SK-N-SH (cell line): ENCODE measurements around the gene AVPR1A. TPM values are rescaled to one million over a fixed set of nuclear protein-coding genes. Genes with fewer than 3 reads are reported as not detected.

Experiments
- CTCF ChIA-PET: fragments of 300-600, 350-600 bp; formaldehyde crosslinking; extraction: SDS; loops from one replicate; lab custom pipeline; 2021; lab: Yijun Ruan, JAX
- POLR2A ChIA-PET: fragments of 350-600 bp; sonication (Branson Sonifier 250); formaldehyde crosslinking; extraction: SDS; loops from one replicate; lab custom pipeline; 2020; ENCODE audit warnings: antibody characterized with exemption, inconsistent platforms; lab: Yijun Ruan, JAX
- DNase-seq: peaks from one replicate; pipeline ENCODE4 v3.0.0; 2012
- H2AFZ ChIP-seq: fragments of 200-600 bp; sonication (generic); 2 replicates; pipeline ENCODE4 v1.8.1; 2016; ENCODE audit warnings: antibody characterized with exemption, mild to moderate bottlenecking, low read depth
- H3F3A ChIP-seq: fragments of 200-600 bp; sonication (generic); replicated peaks from 2 replicates; pipeline ENCODE3; 2016; ENCODE audit warnings: antibody characterized with exemption, mild to moderate bottlenecking; ENCODE audit not compliant: insufficient read depth
- H3K27ac ChIP-seq, 2 experiments: fragments of 200-500 bp in 1 of 2; fragments of 200-600 bp in 1 of 2; sonication (Bioruptor generic) in 1 of 2; sonication (generic), shearing (Covaris generic) in 1 of 2; 2 replicates each; pipeline versions ENCODE4 v1.5.1 to v1.6.1; 2014 to 2016; ENCODE audit warnings: low read depth in 2 of 2, inconsistent platforms in 1 of 2, low read length in 1 of 2, mild to moderate bottlenecking in 1 of 2, mixed read lengths in 1 of 2
- H3K27me3 ChIP-seq: fragments of 200-600 bp; sonication (generic), shearing (Covaris generic); 2 replicates; pipeline ENCODE4 v1.6.1; 2016; ENCODE audit warnings: mixed run types; ENCODE audit not compliant: insufficient read depth
- H3K36me3 ChIP-seq, 2 experiments: fragments of 200-500 bp in 1 of 2; fragments of 200-600 bp in 1 of 2; sonication (Bioruptor generic) in 1 of 2; sonication (generic) in 1 of 2; replicated peaks in 1 of 2; 2 replicates each; pipeline versions ENCODE3 to v1.5.1; 2014 to 2016; ENCODE audit warnings: low read length in 1 of 2, mild to moderate bottlenecking in 1 of 2; ENCODE audit not compliant: insufficient read depth in 2 of 2, control insufficient read depth in 1 of 2
- H3K4me1 ChIP-seq, 2 experiments: fragments of 200-500 bp in 1 of 2; fragments of 200-600 bp in 1 of 2; sonication (Bioruptor generic) in 1 of 2; sonication (generic), shearing (Covaris generic) in 1 of 2; 2 replicates each; pipeline versions ENCODE4 v1.5.1 to v1.6.1; 2014 to 2016; ENCODE audit warnings: low read depth in 1 of 2, low read length in 1 of 2, mixed run types in 1 of 2; ENCODE audit not compliant: insufficient read depth in 2 of 2, control insufficient read depth in 1 of 2
- H3K4me2 ChIP-seq: fragments of 200-600 bp; sonication (generic), shearing (Covaris generic); 2 replicates; pipeline ENCODE4 v1.6.1; 2017; ENCODE audit warnings: mixed run types
- H3K4me3 ChIP-seq, 2 experiments: fragments of 200-500 bp in 1 of 2; fragments of 200-600 bp in 1 of 2; sonication (Bioruptor generic) in 1 of 2; sonication (generic), shearing (Covaris generic) in 1 of 2; 2 replicates each; pipeline versions ENCODE4 v1.5.1 to v1.8.1; 2014 to 2016; ENCODE audit warnings: low read depth in 2 of 2, inconsistent platforms in 1 of 2, low read length in 1 of 2, mild to moderate bottlenecking in 1 of 2, mixed read lengths in 1 of 2, moderate library complexity in 1 of 2
- H3K79me2 ChIP-seq: fragments of 200-600 bp; sonication (generic); 2 replicates; pipeline ENCODE4 v1.8.1; 2017; ENCODE audit warnings: mild to moderate bottlenecking; ENCODE audit not compliant: insufficient read depth
- H3K9ac ChIP-seq: fragments of 200-600 bp; sonication (generic); 2 replicates; pipeline ENCODE4 v1.6.1; 2017; ENCODE audit warnings: mixed run types
- H3K9me2 ChIP-seq: fragments of 200-600 bp; sonication (generic); 2 replicates; pipeline ENCODE4 v1.6.1; 2017; ENCODE audit warnings: mixed run types
- H3K9me3 ChIP-seq: fragments of 200-600 bp; sonication (generic); 2 replicates; pipeline ENCODE4 v1.6.1; 2017; ENCODE audit warnings: mixed run types, mild to moderate bottlenecking, moderate library complexity
- H4K20me1 ChIP-seq: fragments of 200-600 bp; sonication (generic); 2 replicates; pipeline ENCODE4 v1.6.1; 2017; ENCODE audit warnings: mild to moderate bottlenecking, mixed run types; ENCODE audit not compliant: insufficient read depth
- EZH2phosphoT487 ChIP-seq: fragments of 200-600 bp; sonication (generic); IDR thresholded peaks from 2 replicates; pipeline ENCODE4 v1.6.1; 2017; ENCODE audit warnings: low read depth, mixed run types, mild to moderate bottlenecking, antibody characterized with exemption, moderate library complexity, borderline replicate concordance
- FOSL2 ChIP-seq: IDR thresholded peaks from 2 replicates; pipeline ENCODE4 v1.4.0; 2012; ENCODE audit warnings: low read depth, mild to moderate bottlenecking, moderate library complexity, borderline replicate concordance
- FOXJ3 ChIP-seq: sonication (generic); formaldehyde crosslinking; IDR thresholded peaks from 2 replicates; pipeline ENCODE4 v1.5.1; 2020; ENCODE audit warnings: mild to moderate bottlenecking, missing genetic modification reagents
- GABPA ChIP-seq: IDR thresholded peaks from 2 replicates; pipeline ENCODE4 v1.4.0; 2012; ENCODE audit warnings: low read depth, mild to moderate bottlenecking
- JUND ChIP-seq: IDR thresholded peaks from 2 replicates; pipeline ENCODE4 v1.4.0; 2012
- NFIC ChIP-seq: IDR thresholded peaks from 2 replicates; pipeline ENCODE4 v1.4.0; 2012; ENCODE audit warnings: borderline replicate concordance
- RAD21 ChIP-seq: IDR thresholded peaks from 2 replicates; pipeline ENCODE4 v1.6.1; 2012; ENCODE audit warnings: mild to moderate bottlenecking, low read length
- RCOR1 ChIP-seq: fragments of 150-350 bp; IDR thresholded peaks from 2 replicates; pipeline ENCODE4 v1.6.1; 2017; ENCODE audit warnings: antibody characterized with exemption, low read length
- SIN3A ChIP-seq: IDR thresholded peaks from 2 replicates; pipeline ENCODE4 v1.6.1; 2012; ENCODE audit warnings: low read depth, mild to moderate bottlenecking, low read length, moderate library complexity, borderline replicate concordance
- TCF12 ChIP-seq: IDR thresholded peaks from 2 replicates; pipeline ENCODE4 v1.4.0; 2012
- TEAD4 ChIP-seq: IDR thresholded peaks from 2 replicates; pipeline ENCODE4 v1.4.0; 2012; ENCODE audit warnings: mild to moderate bottlenecking, borderline replicate concordance; ENCODE audit not compliant: insufficient read depth
- ZBTB33 ChIP-seq: IDR thresholded peaks from 2 replicates; pipeline ENCODE4 v1.4.0; 2012; ENCODE audit warnings: low read depth, borderline replicate concordance
- WGBS: methylation state at CpG from one replicate; pipeline ENCODE4 v1.1.6; 2017; ENCODE audit warnings: low lambda C conversion rate; 5-methylcytosine and 5-hydroxymethylcytosine counted together
- polyA plus RNA-seq, 3 experiments: library from polyadenylated mRNA; depleted of rRNA; stranded (reverse); fragments of >200 nt; gene quantifications; 2 replicates each; pipeline ENCODE4 v1.2.3, GENCODE V29; 2012
- TF ChIP-seq, protein P1 (sequence below): IDR thresholded peaks from 2 replicates; pipeline ENCODE4 v1.4.0; 2012; ENCODE audit warnings: low read depth
- TF ChIP-seq, protein P2 (sequence below): IDR thresholded peaks from 2 replicates; pipeline ENCODE4 v1.6.1; 2012; ENCODE audit warnings: mild to moderate bottlenecking, low read depth, low read length, moderate library complexity
- TF ChIP-seq, protein P3 (sequence below): IDR thresholded peaks from 2 replicates; pipeline ENCODE4 v1.4.0; 2012; ENCODE audit warnings: low read depth, borderline replicate concordance
- TF ChIP-seq, protein P4 (sequence below): IDR thresholded peaks from 2 replicates; pipeline ENCODE4; 2012

The AVPR1A gene
- polyA plus RNA-seq, 1 of the 3 experiments (the other 2 are of a cell fraction): not detected

GRCh38 chr12:63179224-63179623, 28.2 kb upstream of the AVPR1A start:
- H3K4me3 ChIP-seq: no peak overlapping the region
- H3K4me2 ChIP-seq: no peak overlapping the region
- H3K79me2 ChIP-seq: no peaks in the 10 kb centered on the region
- H3K9me2 ChIP-seq: no peaks in the 10 kb centered on the region
- ChIA-PET CTCF (no interaction called here), POLR2A (no interaction called here)
- H4K20me1 ChIP-seq: no peaks in the 10 kb centered on the region
- no peaks in the 10 kb centered on the region for H3K9me3 ChIP-seq
- H3K27ac ChIP-seq: no peak overlapping the region
- no peaks in the 10 kb centered on the region for H3K4me1 ChIP-seq
- H3K36me3 ChIP-seq: no peaks in the 10 kb centered on the region
- H3K27me3 ChIP-seq: no peaks in the 10 kb centered on the region
- no peak overlapping the region for H3K9ac ChIP-seq
- no peak for TF ChIP-seq SIN3A
- no peak for TF ChIP-seq FOSL2
- no peak for TF ChIP-seq RAD21
- TF ChIP-seq, protein P1, sequence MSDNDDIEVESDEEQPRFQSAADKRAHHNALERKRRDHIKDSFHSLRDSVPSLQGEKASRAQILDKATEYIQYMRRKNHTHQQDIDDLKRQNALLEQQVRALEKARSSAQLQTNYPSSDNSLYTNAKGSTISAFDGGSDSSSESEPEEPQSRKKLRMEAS: no peak
- TF ChIP-seq GABPA: no peak
- no peak for TF ChIP-seq TEAD4
- no peak for TF ChIP-seq FOXJ3 (CRISPR knock-in tag)
- no peak for TF ChIP-seq NFIC
- no peak for TF ChIP-seq JUND
- TF ChIP-seq, protein P2, sequence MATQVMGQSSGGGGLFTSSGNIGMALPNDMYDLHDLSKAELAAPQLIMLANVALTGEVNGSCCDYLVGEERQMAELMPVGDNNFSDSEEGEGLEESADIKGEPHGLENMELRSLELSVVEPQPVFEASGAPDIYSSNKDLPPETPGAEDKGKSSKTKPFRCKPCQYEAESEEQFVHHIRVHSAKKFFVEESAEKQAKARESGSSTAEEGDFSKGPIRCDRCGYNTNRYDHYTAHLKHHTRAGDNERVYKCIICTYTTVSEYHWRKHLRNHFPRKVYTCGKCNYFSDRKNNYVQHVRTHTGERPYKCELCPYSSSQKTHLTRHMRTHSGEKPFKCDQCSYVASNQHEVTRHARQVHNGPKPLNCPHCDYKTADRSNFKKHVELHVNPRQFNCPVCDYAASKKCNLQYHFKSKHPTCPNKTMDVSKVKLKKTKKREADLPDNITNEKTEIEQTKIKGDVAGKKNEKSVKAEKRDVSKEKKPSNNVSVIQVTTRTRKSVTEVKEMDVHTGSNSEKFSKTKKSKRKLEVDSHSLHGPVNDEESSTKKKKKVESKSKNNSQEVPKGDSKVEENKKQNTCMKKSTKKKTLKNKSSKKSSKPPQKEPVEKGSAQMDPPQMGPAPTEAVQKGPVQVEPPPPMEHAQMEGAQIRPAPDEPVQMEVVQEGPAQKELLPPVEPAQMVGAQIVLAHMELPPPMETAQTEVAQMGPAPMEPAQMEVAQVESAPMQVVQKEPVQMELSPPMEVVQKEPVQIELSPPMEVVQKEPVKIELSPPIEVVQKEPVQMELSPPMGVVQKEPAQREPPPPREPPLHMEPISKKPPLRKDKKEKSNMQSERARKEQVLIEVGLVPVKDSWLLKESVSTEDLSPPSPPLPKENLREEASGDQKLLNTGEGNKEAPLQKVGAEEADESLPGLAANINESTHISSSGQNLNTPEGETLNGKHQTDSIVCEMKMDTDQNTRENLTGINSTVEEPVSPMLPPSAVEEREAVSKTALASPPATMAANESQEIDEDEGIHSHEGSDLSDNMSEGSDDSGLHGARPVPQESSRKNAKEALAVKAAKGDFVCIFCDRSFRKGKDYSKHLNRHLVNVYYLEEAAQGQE: no peak
- TF ChIP-seq EZH2phosphoT487: no peak
- TF ChIP-seq, protein P3, sequence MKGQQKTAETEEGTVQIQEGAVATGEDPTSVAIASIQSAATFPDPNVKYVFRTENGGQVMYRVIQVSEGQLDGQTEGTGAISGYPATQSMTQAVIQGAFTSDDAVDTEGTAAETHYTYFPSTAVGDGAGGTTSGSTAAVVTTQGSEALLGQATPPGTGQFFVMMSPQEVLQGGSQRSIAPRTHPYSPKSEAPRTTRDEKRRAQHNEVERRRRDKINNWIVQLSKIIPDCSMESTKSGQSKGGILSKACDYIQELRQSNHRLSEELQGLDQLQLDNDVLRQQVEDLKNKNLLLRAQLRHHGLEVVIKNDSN: no peak
- no peak for TF ChIP-seq ZBTB33
- TF ChIP-seq TCF12: no peak
- TF ChIP-seq, protein P4, sequence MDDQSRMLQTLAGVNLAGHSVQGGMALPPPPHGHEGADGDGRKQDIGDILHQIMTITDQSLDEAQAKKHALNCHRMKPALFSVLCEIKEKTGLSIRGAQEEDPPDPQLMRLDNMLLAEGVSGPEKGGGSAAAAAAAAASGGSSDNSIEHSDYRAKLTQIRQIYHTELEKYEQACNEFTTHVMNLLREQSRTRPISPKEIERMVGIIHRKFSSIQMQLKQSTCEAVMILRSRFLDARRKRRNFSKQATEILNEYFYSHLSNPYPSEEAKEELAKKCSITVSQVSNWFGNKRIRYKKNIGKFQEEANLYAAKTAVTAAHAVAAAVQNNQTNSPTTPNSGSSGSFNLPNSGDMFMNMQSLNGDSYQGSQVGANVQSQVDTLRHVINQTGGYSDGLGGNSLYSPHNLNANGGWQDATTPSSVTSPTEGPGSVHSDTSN: no peak
- no peak for TF ChIP-seq RCOR1
- no peak for DNase-seq
- no peaks in the 10 kb centered on the region for H3F3A ChIP-seq
- no peak overlapping the region for H2AFZ ChIP-seq
- WGBS: 0% methylated on average over 1 of the region's 2 CpGs
